Neural crest cell (in vitro differentiated cells): ENCODE data around the gene TGFBR2. TPM values are rescaled to one million over a fixed set of nuclear protein-coding genes. Genes with fewer than 3 reads are reported as not detected.

Source experiments
- DNase-seq: peaks from one replicate; pipeline ENCODE4 v3.0.0; 2021; ENCODE audit warnings: low read depth, mixed read lengths, low spot score
- H3K27ac Mint-ChIP-seq: one replicate; pipeline ENCODE4 v1.8.0; 2021; ENCODE audit warnings: mild to moderate bottlenecking, mixed read lengths; ENCODE audit not compliant: unreplicated experiment
- H3K27me3 Mint-ChIP-seq: 2 replicates; pipeline ENCODE4 v1.8.0; 2021; ENCODE audit warnings: low read depth, mild to moderate bottlenecking, mixed read lengths
- H3K36me3 Mint-ChIP-seq: 2 replicates; pipeline ENCODE4 v1.8.0; 2021; ENCODE audit warnings: low read depth, mild to moderate bottlenecking, mixed read lengths
- H3K4me1 Mint-ChIP-seq: 2 replicates; pipeline ENCODE4 v1.8.0; 2021; ENCODE audit warnings: mixed read lengths
- H3K4me3 Mint-ChIP-seq: one replicate; pipeline ENCODE4 v1.8.0; 2021; ENCODE audit warnings: mild to moderate bottlenecking, mixed read lengths
- H3K9me3 Mint-ChIP-seq: 2 replicates; pipeline ENCODE4 v1.8.0; 2021; ENCODE audit warnings: mixed read lengths
- total RNA-seq: library from RNA; stranded (reverse); gene quantifications from 2 replicates; pipeline ENCODE4 v1.2.1, GENCODE V29; 2021
- TF ChIP-seq, protein P1 (sequence below): fragments of 200-600 bp; sonication (generic); conservative IDR thresholded peaks from 2 replicates; pipeline ENCODE4 v1.5.0; 2021; ENCODE audit warnings: antibody characterized with exemption, mild to moderate bottlenecking

TGFBR2 gene
- total RNA-seq, 1 donor from 2014 or later: 8.7 TPM

DNA sequence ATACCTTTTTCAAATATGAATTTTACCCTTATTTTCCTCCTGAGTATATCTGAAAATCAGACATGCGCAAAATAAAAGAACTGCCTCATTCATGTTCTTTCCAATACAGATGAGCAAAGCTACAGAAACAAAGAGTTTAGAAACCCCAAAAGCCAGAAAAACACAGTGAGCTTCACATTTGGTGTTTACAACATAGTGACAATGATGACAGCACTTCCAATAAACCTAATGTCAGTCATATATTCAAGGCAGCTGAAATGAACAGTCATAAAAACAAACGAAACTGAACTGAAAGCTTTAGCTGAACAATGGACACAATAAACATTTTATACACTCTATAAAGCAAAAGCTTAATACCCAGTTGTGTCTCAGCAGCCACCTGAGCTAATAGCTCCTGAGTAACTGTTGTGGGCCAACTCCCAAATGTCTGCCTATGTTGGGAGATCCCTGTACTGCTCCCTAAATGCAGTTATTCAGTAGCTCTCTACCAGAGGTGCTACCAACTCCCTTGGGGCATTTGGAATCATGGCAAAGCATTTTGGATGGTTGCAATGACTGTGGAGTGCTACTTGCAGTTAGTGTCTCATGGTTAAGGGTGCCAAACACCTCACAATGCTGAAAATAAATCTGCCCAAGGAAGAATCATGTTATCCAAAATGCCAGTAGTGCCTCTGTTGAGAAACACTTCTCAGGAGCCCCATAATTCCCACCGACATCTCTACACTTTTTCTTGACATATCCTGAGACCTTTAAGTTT is 131.5 kb downstream of the TGFBR2 start:
- TF ChIP-seq, protein P1, sequence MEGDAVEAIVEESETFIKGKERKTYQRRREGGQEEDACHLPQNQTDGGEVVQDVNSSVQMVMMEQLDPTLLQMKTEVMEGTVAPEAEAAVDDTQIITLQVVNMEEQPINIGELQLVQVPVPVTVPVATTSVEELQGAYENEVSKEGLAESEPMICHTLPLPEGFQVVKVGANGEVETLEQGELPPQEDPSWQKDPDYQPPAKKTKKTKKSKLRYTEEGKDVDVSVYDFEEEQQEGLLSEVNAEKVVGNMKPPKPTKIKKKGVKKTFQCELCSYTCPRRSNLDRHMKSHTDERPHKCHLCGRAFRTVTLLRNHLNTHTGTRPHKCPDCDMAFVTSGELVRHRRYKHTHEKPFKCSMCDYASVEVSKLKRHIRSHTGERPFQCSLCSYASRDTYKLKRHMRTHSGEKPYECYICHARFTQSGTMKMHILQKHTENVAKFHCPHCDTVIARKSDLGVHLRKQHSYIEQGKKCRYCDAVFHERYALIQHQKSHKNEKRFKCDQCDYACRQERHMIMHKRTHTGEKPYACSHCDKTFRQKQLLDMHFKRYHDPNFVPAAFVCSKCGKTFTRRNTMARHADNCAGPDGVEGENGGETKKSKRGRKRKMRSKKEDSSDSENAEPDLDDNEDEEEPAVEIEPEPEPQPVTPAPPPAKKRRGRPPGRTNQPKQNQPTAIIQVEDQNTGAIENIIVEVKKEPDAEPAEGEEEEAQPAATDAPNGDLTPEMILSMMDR: no peak
- Mint-ChIP-seq H3K27ac (no peak overlapping the region), H3K4me3 (no peak overlapping the region), H3K27me3 (no peaks in the 10 kb centered on the region), H3K4me1 (no peaks in the 10 kb centered on the region), H3K9me3 (peaks cover 3% of the 10 kb centered on the region), H3K36me3 (no peaks in the 10 kb centered on the region)
- DNase-seq: no peak

DNA sequence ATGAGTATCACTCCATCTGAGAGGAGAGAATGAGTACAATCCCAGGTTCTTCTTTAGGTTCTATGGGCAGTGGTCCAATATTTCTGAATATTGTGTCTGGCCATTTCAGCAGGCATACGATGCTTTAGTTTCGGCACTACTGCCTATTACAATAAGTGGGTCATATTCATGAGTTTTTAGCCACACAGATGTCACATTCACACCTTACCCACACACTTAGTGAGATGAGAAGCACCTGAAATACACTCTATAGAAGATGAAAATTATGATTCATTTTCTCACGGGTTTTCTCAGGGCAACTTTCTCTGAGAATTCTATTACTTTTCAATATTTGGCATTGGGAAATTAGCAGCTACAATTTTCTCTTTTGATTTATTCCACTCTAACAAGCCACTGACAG is 132.2 kb downstream of the TGFBR2 start:
- DNase-seq: no peak
- H3K9me3 Mint-ChIP-seq: peaks cover 3% of the 10 kb centered on the region
- TF ChIP-seq, protein P1: no peak
- H3K4me1 Mint-ChIP-seq: no peaks in the 10 kb centered on the region
- no peaks in the 10 kb centered on the region for H3K36me3 Mint-ChIP-seq
- H3K27me3 Mint-ChIP-seq: no peaks in the 10 kb centered on the region
- H3K27ac Mint-ChIP-seq: no peak overlapping the region
- H3K4me3 Mint-ChIP-seq: no peak overlapping the region

DNA sequence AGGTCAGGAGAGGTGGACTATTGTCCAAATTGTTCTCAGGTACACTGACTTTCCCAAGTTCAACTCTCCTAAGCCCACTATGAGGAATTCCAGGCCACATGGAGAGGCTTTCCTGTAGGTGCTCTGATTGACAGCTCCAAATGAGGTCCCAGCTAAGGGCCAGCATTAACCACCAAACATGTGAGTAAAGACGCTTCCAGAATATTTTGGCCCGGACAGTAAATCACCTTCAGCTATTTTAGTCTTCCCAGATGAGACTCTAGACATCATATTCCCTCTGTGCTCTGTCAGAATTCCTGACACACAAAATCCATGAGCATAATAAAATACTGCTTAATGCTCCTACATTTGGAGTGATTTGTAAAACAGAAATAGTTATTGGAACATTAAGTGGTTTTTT is 135.5 kb downstream of the TGFBR2 start:
- no peak overlapping the region for H3K27ac Mint-ChIP-seq
- H3K27me3 Mint-ChIP-seq: no peaks in the 10 kb centered on the region
- DNase-seq: no peak
- no peaks in the 10 kb centered on the region for H3K36me3 Mint-ChIP-seq
- TF ChIP-seq, protein P1: no peak
- no peaks in the 10 kb centered on the region for H3K4me1 Mint-ChIP-seq
- no peak overlapping the region for H3K4me3 Mint-ChIP-seq
- no peaks in the 10 kb centered on the region for H3K9me3 Mint-ChIP-seq

DNA sequence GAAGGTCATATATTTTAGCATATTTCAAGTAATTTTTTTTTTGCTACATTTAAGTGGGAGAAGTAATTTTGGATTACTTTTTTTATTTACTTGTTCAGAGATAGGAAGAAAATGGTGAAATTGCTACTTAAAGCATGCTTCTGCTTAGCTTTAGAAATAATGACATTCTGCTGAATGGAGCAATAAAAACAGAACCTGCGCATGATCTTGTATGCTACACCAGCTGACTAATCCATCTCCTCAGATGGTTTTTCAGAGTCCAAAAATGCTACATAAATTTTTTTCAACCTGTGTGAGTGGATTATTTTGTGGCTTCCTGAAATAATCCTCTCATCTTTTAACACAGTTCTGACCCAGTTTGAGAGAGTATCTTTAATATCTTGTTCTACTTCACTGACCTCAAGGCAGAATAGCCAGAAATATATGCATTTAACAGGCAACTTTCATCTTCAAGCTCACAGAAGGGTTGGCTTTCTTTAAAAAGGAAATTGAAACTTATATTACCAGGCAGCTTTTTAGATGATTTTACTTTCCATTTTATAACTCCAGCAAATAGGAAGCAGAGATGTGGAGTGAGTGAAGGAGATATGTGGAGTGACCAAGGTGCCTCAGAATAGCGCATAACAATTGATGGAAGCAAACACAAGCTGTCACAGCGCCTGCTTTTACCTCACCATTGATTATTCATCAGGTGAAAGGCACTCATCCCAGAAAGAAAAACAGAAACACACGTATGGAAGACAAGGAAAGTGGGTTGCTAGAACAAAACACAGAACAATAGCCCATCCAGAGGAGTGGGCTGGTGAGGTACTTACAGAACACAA is 136.6 kb downstream of the TGFBR2 start:
- Mint-ChIP-seq H3K36me3 (no peaks in the 10 kb centered on the region), H3K27ac (no peak overlapping the region), H3K27me3 (no peaks in the 10 kb centered on the region), H3K4me1 (no peaks in the 10 kb centered on the region), H3K4me3 (no peak overlapping the region), H3K9me3 (no peaks in the 10 kb centered on the region)
- no peak for DNase-seq
- TF ChIP-seq, protein P1: no peak
